ENCODE data around the gene SLC25A43.

- TF ChIP-seq ARNTL (CRISPR knock-in tag; IDR thresholded peaks at IDR 0.05; ENCODE audit: borderline replicate concordance, low read depth) (no peak), ZFP30 (CRISPR knock-in tag; IDR thresholded peaks at IDR 0.05) (no peak), TOX (CRISPR knock-in tag; IDR thresholded peaks at IDR 0.05; ENCODE audit: borderline replicate concordance) (no peak), ZFP3 (CRISPR knock-in tag; IDR thresholded peaks at IDR 0.05) (no peak), SNAI2 (CRISPR knock-in tag; IDR thresholded peaks at IDR 0.05) (no peak), ZC3H10 (CRISPR knock-in tag; IDR thresholded peaks at IDR 0.05) (no peak), PATZ1 (CRISPR knock-in tag; IDR thresholded peaks at IDR 0.05; ENCODE audit: borderline replicate concordance) (no peak), BACH2 (CRISPR knock-in tag; IDR thresholded peaks at IDR 0.05; ENCODE audit: borderline replicate concordance) (no peak), CSRNP3 (CRISPR knock-in tag; IDR thresholded peaks at IDR 0.05) (no peak), CSDC2 (CRISPR knock-in tag; IDR thresholded peaks at IDR 0.05) (no peak), GLIS3 (CRISPR knock-in tag; IDR thresholded peaks at IDR 0.05) (no peak), ZNF8 (CRISPR knock-in tag; IDR thresholded peaks at IDR 0.05) (no peak), PPARA (CRISPR knock-in tag; IDR thresholded peaks at IDR 0.05; ENCODE audit: borderline replicate concordance) (no peak), ZNF565 (CRISPR knock-in tag; conservative IDR thresholded peaks at IDR 0.05; ENCODE audit: low read depth) (no peak)
These were observed 22.0 kb downstream of the SLC25A43 start for GRCh38 chrX:119421016-119421705.
